ENCODE results near the gene LRCH2. TPM values are rescaled to one million over a fixed set of nuclear protein-coding genes. Genes with fewer than 3 reads are reported as not detected.

Gene LRCH2
- 0.72 and 0.81 TPM in 2 replicates for total RNA-seq

GRCh38 chrX:115233497-115234455 is at the start of gene LRCH2:
Gene LRCH2 (minus strand): TSS chrX:115234096. CDS start chrX:115234041, 55 bp downstream.

GRCh38 chrX:115189110-115189509 is 44.8 kb downstream of the LRCH2 start, which contains the start of gene RBMXL3:
Gene RBMXL3 (plus strand): TSS chrX:115189410. CDS start chrX:115189442, 32 bp downstream.

Other genes with a start within 250 kb of the LRCH2 start
- 5.2 and 13.1 TPM in 2 replicates for gene IL13RA2, start 216.5 kb downstream of the LRCH2 start, total RNA-seq
- gene RBMXL3, start 44.7 kb downstream of the LRCH2 start, total RNA-seq, result not detected in 2 replicates
- gene LUZP4, start 55.6 kb upstream of the LRCH2 start, total RNA-seq, result not detected in 2 replicates